ENCODE data around the gene ACAA2. TPM values are rescaled to one million over a fixed set of nuclear protein-coding genes. Genes with fewer than 3 reads are reported as not detected.

Gene ACAA2
- total and polyA plus RNA-seq, 4 donors, result 37.5 to 117 (median 39.8) TPM

DNA sequence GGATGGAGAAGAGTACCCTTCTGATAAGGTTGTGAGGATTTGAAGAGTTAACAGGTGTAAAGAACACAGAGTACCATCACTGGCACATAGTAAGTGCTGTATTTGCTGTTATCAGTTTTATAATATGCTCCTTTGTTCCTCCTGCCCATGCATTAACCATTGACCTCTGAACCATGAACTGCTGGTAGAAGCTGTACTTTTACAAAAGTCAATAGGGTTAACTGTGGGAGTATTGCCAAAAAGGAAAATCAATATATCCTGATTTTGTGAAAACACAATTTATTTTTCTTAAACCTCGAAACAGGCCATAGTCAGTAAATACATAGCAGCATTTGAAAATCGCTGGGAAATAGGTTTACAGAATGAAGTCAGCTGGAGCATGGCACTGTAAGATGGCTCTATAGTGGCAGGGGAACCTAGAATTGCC, 18.9 kb upstream of the ACAA2 start:
- 86 to 89% methylated on average over 2 of the region's 2 CpGs for WGBS, 2 donors
- Histone ChIP-seq H3K9me3 (ENCODE audit: control insufficient read depth, low read length) (no peaks in the 10 kb centered on the region), H3K27ac (ENCODE audit: low read depth in 1 of 2, low read length in 2 of 2) (no peak overlapping the region), H3K36me3 (ENCODE audit: control insufficient read depth in 1 of 2, insufficient read depth in 2 of 2, low read length in 1 of 2) (no peaks in the 10 kb centered on the region), H3K4me1 (ENCODE audit: control insufficient read depth in 1 of 2, insufficient read depth in 2 of 2, low read length in 2 of 2) (peaks cover 0 to 5% of the 10 kb centered on the region in 2 donors), H3K27me3 (ENCODE audit: control insufficient read depth in 1 of 2, insufficient read depth in 2 of 2, low read length in 1 of 2) (no peaks in the 10 kb centered on the region), H3K4me3 (ENCODE audit: low read length in 2 of 2) (no peak overlapping the region)
- no peak for ATAC-seq (ENCODE audit: low FRiP score)
- no peak for DNase-seq
- intact Hi-C loops (cut with DNase I), result no loop called here

DNA sequence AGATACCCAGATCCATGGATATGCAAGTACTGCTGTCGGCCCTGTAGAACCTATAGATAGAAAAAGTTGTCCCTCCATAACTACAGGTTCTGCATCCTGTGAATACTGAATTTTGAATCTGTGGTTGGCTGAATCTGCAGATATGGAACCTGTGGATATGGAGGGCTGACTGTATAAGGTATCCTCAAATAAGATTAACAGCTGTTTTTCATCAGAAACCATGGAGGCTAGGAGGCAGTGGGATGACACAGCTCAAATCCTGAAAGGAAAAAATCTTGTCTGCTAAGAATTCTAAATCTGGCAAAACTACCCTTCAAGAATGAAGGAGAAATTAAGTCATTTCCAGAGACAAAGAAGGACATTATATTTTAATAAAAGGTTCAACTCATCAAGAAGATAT, 14.7 kb upstream of the ACAA2 start:
- WGBS, 2 donors, result 92 to 99% methylated on average over 1 of the region's 1 CpG
- ATAC-seq (ENCODE audit: low FRiP score) (no peak), DNase-seq (no peak)
- H3K27me3 ChIP-seq (ENCODE audit: control insufficient read depth in 1 of 2, insufficient read depth in 2 of 2, low read length in 1 of 2), result no peaks in the 10 kb centered on the region
- H3K4me3 ChIP-seq (ENCODE audit: low read length in 2 of 2), result no peak overlapping the region
- no peaks in the 10 kb centered on the region for H3K9me3 ChIP-seq (ENCODE audit: control insufficient read depth, low read length)
- H3K4me1 ChIP-seq (ENCODE audit: control insufficient read depth in 1 of 2, insufficient read depth in 2 of 2, low read length in 2 of 2), result no peaks in the 10 kb centered on the region
- H3K27ac ChIP-seq (ENCODE audit: low read depth in 1 of 2, low read length in 2 of 2), result no peak overlapping the region
- intact Hi-C loops (cut with DNase I), result no loop called here
- peaks cover 0 to 3% of the 10 kb centered on the region in 2 donors for H3K36me3 ChIP-seq (ENCODE audit: control insufficient read depth in 1 of 2, insufficient read depth in 2 of 2, low read length in 1 of 2)

DNA sequence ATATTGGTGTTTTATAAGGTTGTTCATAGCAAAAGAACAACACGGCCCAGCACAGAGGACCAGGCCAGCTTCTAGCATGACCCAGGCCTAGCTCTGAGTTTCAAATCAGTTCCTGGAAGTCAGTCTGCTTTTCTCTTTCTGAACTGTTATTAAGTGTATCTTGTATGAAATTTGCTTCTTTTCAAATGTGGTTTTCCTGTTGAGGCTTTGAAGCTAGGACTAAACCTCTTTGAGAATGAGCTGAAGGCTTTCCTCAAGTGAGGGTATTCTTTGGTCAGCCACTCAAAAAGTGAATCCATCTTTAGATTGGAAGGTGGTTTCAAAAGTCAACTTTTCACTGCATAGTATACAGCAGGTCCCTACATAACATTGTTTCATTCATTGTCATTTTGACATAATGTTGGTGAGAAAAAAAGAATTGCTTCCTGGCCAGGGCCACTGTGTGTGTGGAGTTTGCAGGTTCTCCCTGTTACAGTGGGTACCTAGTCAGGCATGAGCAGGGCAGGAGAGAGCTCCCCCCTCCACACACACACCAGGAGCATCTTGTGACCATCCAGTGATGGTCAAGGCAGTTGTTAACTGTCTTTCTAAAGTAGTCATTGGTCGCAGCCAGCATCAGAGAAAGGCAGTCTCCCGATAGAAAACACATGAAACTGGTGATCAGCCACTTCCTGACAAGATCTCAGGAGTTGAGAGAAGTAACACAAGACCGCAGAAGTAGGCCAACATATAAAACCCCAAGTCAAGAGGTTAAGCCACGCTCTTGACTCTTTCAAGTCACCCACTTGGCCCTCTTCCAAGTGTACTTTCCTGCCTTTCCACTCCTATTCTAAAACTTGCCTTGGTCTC, 6.7 kb upstream of the ACAA2 start:
- H3K36me3 ChIP-seq (ENCODE audit: control insufficient read depth in 1 of 2, insufficient read depth in 2 of 2, low read length in 1 of 2), result peaks cover 0 to 3% of the 10 kb centered on the region in 2 donors
- no peak overlapping the region for H3K27ac ChIP-seq (ENCODE audit: low read depth in 1 of 2, low read length in 2 of 2)
- H3K4me3 ChIP-seq (ENCODE audit: low read length in 2 of 2), result no peak overlapping the region
- DNase-seq, result no peak
- H3K9me3 ChIP-seq (ENCODE audit: control insufficient read depth, low read length), result no peaks in the 10 kb centered on the region
- WGBS, 2 donors, result 79 to 93% methylated on average over 5 of the region's 5 CpGs
- no peak for ATAC-seq (ENCODE audit: low FRiP score)
- intact Hi-C loops (cut with DNase I), result loop anchor here in 1 of 2 donors (10.0 kb wide), 1 partner anchor 465 kb away; the partner anchor contains the start of genes CXXC1 and MBD1
- H3K4me1 ChIP-seq (ENCODE audit: control insufficient read depth in 1 of 2, insufficient read depth in 2 of 2, low read length in 2 of 2), result no peaks in the 10 kb centered on the region
- no peaks in the 10 kb centered on the region for H3K27me3 ChIP-seq (ENCODE audit: control insufficient read depth in 1 of 2, insufficient read depth in 2 of 2, low read length in 1 of 2)

DNA sequence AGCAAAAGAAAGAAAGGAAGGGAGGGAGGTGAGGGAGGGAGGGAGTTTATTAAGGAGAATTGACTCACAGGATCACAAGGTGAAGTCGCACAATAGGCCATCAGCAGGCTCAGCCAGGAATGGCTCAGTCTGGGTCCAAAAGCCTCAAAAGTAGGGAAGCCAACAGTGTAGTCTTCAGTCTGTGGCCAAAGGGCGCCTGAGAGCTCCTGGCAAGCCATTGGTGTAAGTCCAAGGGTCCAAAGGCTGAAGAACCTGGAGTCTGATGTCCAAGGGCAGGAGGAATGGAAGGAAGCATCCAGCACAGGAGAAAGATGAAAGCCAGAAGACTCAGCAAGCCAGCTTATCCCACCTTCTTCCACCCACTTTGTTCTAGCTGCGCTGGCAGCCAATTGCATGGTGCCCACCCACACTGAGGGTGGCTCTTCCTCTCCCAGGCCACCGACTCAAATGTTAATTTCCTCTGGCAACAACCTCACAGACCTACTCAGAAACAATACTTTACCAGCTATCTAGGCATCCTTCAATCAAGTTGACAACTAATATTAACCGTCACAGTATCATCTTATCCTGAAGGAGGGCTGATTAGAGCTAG, 5.8 kb upstream of the ACAA2 start:
- no peak for ATAC-seq (ENCODE audit: low FRiP score)

DNA sequence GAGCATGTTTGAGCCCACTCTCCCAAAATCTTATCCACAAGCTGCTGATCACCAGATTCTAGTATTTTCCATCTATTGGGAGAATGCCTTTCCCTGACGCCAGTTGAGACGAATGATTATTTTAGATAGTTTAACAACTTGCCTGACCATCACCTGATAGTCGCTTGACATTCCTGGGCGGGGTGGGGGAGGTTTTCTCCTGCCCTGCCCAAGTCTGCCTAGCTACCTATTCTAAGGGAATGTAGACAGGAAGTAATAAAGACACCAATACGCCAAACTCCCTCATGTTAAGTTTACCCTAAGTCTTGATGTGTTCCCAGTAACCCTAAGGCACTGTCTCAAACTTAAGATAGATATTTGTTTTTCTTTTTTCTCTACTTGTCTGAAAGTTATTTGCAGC, 4.6 kb upstream of the ACAA2 start:
- intact Hi-C loops (cut with DNase I), result loop anchor here in 1 of 2 donors (10.0 kb wide), 1 partner anchor 467 kb away; the partner anchor contains the start of genes CXXC1 and MBD1
- H3K36me3 ChIP-seq (ENCODE audit: control insufficient read depth in 1 of 2, insufficient read depth in 2 of 2, low read length in 1 of 2), result no peaks in the 10 kb centered on the region
- no peaks in the 10 kb centered on the region for H3K4me1 ChIP-seq (ENCODE audit: control insufficient read depth in 1 of 2, insufficient read depth in 2 of 2, low read length in 2 of 2)
- 96 to 98% methylated on average over 5 of the region's 5 CpGs for WGBS, 2 donors
- H3K4me3 ChIP-seq (ENCODE audit: low read length in 2 of 2), result no peak overlapping the region
- H3K27ac ChIP-seq (ENCODE audit: low read depth in 1 of 2, low read length in 2 of 2), result no peak overlapping the region
- DNase-seq (no peak), ATAC-seq (ENCODE audit: low FRiP score) (no peak)
- H3K9me3 ChIP-seq (ENCODE audit: control insufficient read depth, low read length), result no peaks in the 10 kb centered on the region
- no peaks in the 10 kb centered on the region for H3K27me3 ChIP-seq (ENCODE audit: control insufficient read depth in 1 of 2, insufficient read depth in 2 of 2, low read length in 1 of 2)

More for the DNA sequence above, 5.8 kb upstream of the ACAA2 start:
- Histone ChIP-seq H3K36me3 (ENCODE audit: control insufficient read depth in 1 of 2, insufficient read depth in 2 of 2, low read length in 1 of 2) (no peaks in the 10 kb centered on the region), H3K4me1 (ENCODE audit: control insufficient read depth in 1 of 2, insufficient read depth in 2 of 2, low read length in 2 of 2) (no peaks in the 10 kb centered on the region), H3K9me3 (ENCODE audit: control insufficient read depth, low read length) (no peaks in the 10 kb centered on the region), H3K4me3 (ENCODE audit: low read length in 2 of 2) (no peak overlapping the region), H3K27me3 (ENCODE audit: control insufficient read depth in 1 of 2, insufficient read depth in 2 of 2, low read length in 1 of 2) (no peaks in the 10 kb centered on the region), H3K27ac (ENCODE audit: low read depth in 1 of 2, low read length in 2 of 2) (no peak overlapping the region)
- 86 to 88% methylated on average over 5 of the region's 5 CpGs for WGBS, 2 donors
- DNase-seq, result no peak
- intact Hi-C loops (cut with DNase I), result loop anchor here in 1 of 2 donors (10.0 kb wide), 1 partner anchor 466 kb away; the partner anchor contains the start of genes CXXC1 and MBD1

DNA sequence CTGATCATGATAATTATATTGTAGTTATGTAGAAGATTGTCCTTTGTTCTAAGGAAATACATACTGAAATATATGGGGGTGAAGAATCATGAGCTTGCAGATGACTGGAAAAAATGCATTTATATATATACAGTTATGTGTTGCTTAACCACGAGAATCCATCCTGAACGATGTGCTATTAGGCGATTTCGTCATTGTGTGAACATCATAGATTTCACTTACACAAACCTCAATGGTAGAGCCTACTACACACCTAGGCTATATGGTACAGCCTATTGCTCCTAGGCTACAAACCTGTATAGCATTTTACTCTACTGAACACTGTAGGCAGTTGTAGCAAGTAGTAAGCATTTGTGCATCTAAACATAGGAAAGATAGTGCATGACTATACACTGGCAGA, 2.6 kb upstream of the ACAA2 start:
- DNase-seq, result no peak
- no peak overlapping the region for H3K27ac ChIP-seq (ENCODE audit: low read depth in 1 of 2, low read length in 2 of 2)
- H3K4me1 ChIP-seq (ENCODE audit: control insufficient read depth in 1 of 2, insufficient read depth in 2 of 2, low read length in 2 of 2), result peaks cover 3 to 4% of the 10 kb centered on the region in 2 donors
- ATAC-seq (ENCODE audit: low FRiP score), result no peak
- 96 to 98% methylated on average over 4 of the region's 4 CpGs for WGBS, 2 donors
- intact Hi-C loops (cut with DNase I), result loop anchor here in 1 of 2 donors (10.0 kb wide), 1 partner anchor 469 kb away; the partner anchor contains the start of genes CXXC1 and MBD1
- no peaks in the 10 kb centered on the region for H3K36me3 ChIP-seq (ENCODE audit: control insufficient read depth in 1 of 2, insufficient read depth in 2 of 2, low read length in 1 of 2)
- no peaks in the 10 kb centered on the region for H3K9me3 ChIP-seq (ENCODE audit: control insufficient read depth, low read length)
- H3K4me3 ChIP-seq (ENCODE audit: low read length in 2 of 2), result no peak overlapping the region
- no peaks in the 10 kb centered on the region for H3K27me3 ChIP-seq (ENCODE audit: control insufficient read depth in 1 of 2, insufficient read depth in 2 of 2, low read length in 1 of 2)

DNA sequence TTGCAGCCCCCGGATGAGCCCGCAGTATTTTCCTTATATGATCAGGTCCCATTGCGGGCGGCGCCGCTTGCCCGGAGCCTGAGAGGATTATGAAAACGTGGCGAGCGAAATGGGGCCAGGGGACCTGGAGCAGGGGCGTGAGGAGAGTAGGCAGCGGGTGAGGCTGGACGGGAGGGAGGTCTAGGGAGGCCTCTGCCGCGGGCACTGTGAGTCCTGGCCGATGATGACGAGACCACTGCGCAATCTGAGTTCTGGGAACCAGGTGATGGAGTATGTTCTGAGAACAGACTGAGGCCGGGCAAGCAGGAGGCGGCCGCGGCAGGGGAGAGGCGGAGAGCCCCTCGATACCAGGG, 790 bp upstream of the ACAA2 start:
- Histone ChIP-seq H3K9me3 (ENCODE audit: control insufficient read depth, low read length) (no peaks in the 10 kb centered on the region), H3K4me1 (ENCODE audit: control insufficient read depth in 1 of 2, insufficient read depth in 2 of 2, low read length in 2 of 2) (peaks cover 3 to 4% of the 10 kb centered on the region in 2 donors), H3K27me3 (ENCODE audit: control insufficient read depth in 1 of 2, insufficient read depth in 2 of 2, low read length in 1 of 2) (no peaks in the 10 kb centered on the region), H3K4me3 (ENCODE audit: low read length in 2 of 2) (peak overlapping the region; percentile 38 to 43), H3K27ac (ENCODE audit: low read depth in 1 of 2, low read length in 2 of 2) (peak overlapping the region in 1 of 2 donors; percentile 93), H3K36me3 (ENCODE audit: control insufficient read depth in 1 of 2, insufficient read depth in 2 of 2, low read length in 1 of 2) (no peaks in the 10 kb centered on the region)
- intact Hi-C loops (cut with DNase I), result loop anchor here (5.0 to 10.0 kb wide), 2 partner anchors 453 to 471 kb away; partner anchors contain the start of genes CFAP53 (in 1 of the 2), CXXC1 (in 1 of the 2) and MBD1 (in 1 of the 2)
- DNase-seq, result peak in 1 of 2 donors; percentile 87
- ATAC-seq (ENCODE audit: low FRiP score), result peak; percentile 80
- 0% methylated on average over 24 of the region's 24 CpGs for WGBS, 2 donors

DNA sequence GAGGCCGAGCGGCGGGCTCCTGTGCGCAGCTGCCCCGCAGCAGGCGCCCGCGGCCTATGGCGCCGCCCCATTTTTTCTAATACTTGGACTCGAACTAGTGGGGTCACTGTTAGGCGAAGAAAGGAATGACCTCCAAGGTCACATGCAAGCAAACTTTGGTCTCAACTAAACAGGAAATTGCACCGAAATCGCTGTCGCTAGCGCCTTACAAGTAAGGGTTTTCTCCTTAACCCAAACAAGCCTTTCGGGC, 339 bp downstream of the ACAA2 start:
- ATAC-seq (ENCODE audit: low FRiP score), result peak; percentile 63
- WGBS, 2 donors, result 2 to 3% methylated on average over 17 of the region's 17 CpGs
- H3K4me3 ChIP-seq (ENCODE audit: low read length in 2 of 2), result peak overlapping the region; percentile 38 to 43

More for the DNA sequence above, 339 bp downstream of the ACAA2 start:
- Histone ChIP-seq H3K27me3 (ENCODE audit: control insufficient read depth in 1 of 2, insufficient read depth in 2 of 2, low read length in 1 of 2) (no peaks in the 10 kb centered on the region), H3K36me3 (ENCODE audit: control insufficient read depth in 1 of 2, insufficient read depth in 2 of 2, low read length in 1 of 2) (no peaks in the 10 kb centered on the region), H3K4me1 (ENCODE audit: control insufficient read depth in 1 of 2, insufficient read depth in 2 of 2, low read length in 2 of 2) (peaks cover 3 to 4% of the 10 kb centered on the region in 2 donors), H3K9me3 (ENCODE audit: control insufficient read depth, low read length) (no peaks in the 10 kb centered on the region), H3K27ac (ENCODE audit: low read depth in 1 of 2, low read length in 2 of 2) (peak overlapping the region; percentile 7 to 70)
- DNase-seq, result peak in 1 of 2 donors; percentile 77
- intact Hi-C loops (cut with DNase I), result loop anchor here (5.0 to 10.0 kb wide), 2 partner anchors 454 to 472 kb away; partner anchors contain the start of genes CFAP53 (in 1 of the 2), CXXC1 (in 1 of the 2) and MBD1 (in 1 of the 2)
